Stimulated activated CD4-positive, alpha-beta T cell treated with anti-CD3 and anti-CD28 coated beads, TNF-alpha, amount 100 ng/mL, for 1 hour (primary cell): ENCODE results near the gene PRR16.
"Not testable (repeated sequence)": the region's sequence is repeated elsewhere in the genome, so short reads cannot be mapped to it uniquely, and the experiment has no call there.

ENCODE experiments used
- DNase-seq, 3 donors: peaks; one replicate each; pipeline ENCODE4 v3.0.0-alpha.2; 2020; ENCODE audit warnings: low read depth in 3 of 3, low spot score in 1 of 3

The PRR16 gene

GRCh38 chr5:120463991-120464626 lies at the start of gene PRR16:
PRR16 (plus strand) TSS chr5:120464300.
- DNase-seq, result no peak

GRCh38 chr5:120415985-120416384 lies 48.1 kb upstream of the PRR16 start:
- no peak for DNase-seq

- no peak for DNase-seq
Measured at GRCh38 chr5:120419127-120419526, 45.0 kb upstream of the PRR16 start.

GRCh38 chr5:120426633-120427275 lies 37.3 kb upstream of the PRR16 start:
- not testable (repeated sequence) for DNase-seq

- DNase-seq, result no peak
Measured at GRCh38 chr5:120430572-120430971, 33.5 kb upstream of the PRR16 start.

- no peak for DNase-seq
Measured at GRCh38 chr5:120432861-120433260, 31.2 kb upstream of the PRR16 start.

GRCh38 chr5:120435129-120435528 lies 29.0 kb upstream of the PRR16 start:
- no peak for DNase-seq

GRCh38 chr5:120436996-120437395 lies 27.1 kb upstream of the PRR16 start:
- no peak for DNase-seq

- DNase-seq, result no peak
Measured at GRCh38 chr5:120442694-120443093, 21.4 kb upstream of the PRR16 start.

GRCh38 chr5:120443607-120444006 lies 20.5 kb upstream of the PRR16 start:
- DNase-seq, result no peak

- no peak for DNase-seq
Measured at GRCh38 chr5:120446068-120446492, 18.0 kb upstream of the PRR16 start.

GRCh38 chr5:120446901-120447300 lies 17.2 kb upstream of the PRR16 start:
- no peak for DNase-seq

- DNase-seq, result no peak
Measured at GRCh38 chr5:120447706-120448239, 16.3 kb upstream of the PRR16 start.

- DNase-seq, result no peak
Measured at GRCh38 chr5:120449501-120449900, 14.6 kb upstream of the PRR16 start.

GRCh38 chr5:120450910-120451309 lies 13.2 kb upstream of the PRR16 start:
- no peak for DNase-seq

- DNase-seq, result no peak
Measured at GRCh38 chr5:120451445-120451844, 12.7 kb upstream of the PRR16 start.

GRCh38 chr5:120452471-120452870 lies 11.6 kb upstream of the PRR16 start:
- DNase-seq, result no peak

- DNase-seq, result no peak
Measured at GRCh38 chr5:120454094-120454798, 9.9 kb upstream of the PRR16 start.

- DNase-seq, result no peak
Measured at GRCh38 chr5:120456006-120456405, 8.1 kb upstream of the PRR16 start.

GRCh38 chr5:120457839-120458507 lies 6.1 kb upstream of the PRR16 start:
- DNase-seq, result peak in 1 of 3 donors; percentile 5

GRCh38 chr5:120458508-120458847 lies 5.6 kb upstream of the PRR16 start:
- not testable (repeated sequence) for DNase-seq

- no peak for DNase-seq
Measured at GRCh38 chr5:120461251-120461650, 2.8 kb upstream of the PRR16 start.
